Measurements from ENCODE around the gene KRTAP13-1.
A peak's percentile ranks its signal among the peaks of the same experiment; 100 is the strongest.

The KRTAP13-1 gene

DNA sequence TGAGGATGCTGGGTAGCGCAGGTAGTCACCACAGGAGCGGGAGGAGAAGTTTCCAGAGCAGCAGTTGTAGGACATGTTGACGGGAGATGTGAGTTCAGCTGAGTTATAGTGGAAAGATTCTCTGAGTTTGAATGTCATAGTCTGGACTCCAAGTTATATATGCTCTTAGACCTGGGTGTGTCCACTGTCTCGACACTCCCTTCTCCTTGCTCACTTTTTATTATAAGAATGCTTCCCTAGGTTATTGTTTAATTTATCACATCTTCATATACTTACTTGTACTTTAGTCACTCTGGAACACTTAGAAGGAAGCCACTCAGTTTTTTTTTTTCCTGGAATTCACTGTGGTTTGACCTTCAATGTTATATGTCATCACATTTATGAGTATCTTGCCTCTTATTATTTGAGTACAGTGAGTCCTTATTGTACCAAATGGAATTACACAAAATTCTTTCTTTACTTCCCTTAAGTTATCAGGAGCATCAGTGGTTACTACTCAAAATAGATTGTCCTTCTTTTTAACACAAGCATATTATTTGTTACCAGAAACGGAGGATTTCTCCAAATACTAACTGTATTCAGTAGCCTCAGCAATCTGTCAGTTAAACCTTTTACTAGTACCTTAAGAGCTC, 23.6 kb upstream of the KRTAP13-1 start, which contains the start of gene KRTAP13-2:
Gene KRTAP13-2 (minus strand): TSS at position 133 of the 632 bp plus-strand sequence. CDS start 58 bp downstream, at position 75.
- ChIA-PET POLR2A (ENCODE audit: low non-redundant PET) (no interaction called here), CTCF (interaction anchor here (0.6 kb wide), 1 partner anchor 37 kb away, joined by 3 read pairs; no protein-coding TSS in a partner anchor)
- TF ChIP-seq, protein P1, sequence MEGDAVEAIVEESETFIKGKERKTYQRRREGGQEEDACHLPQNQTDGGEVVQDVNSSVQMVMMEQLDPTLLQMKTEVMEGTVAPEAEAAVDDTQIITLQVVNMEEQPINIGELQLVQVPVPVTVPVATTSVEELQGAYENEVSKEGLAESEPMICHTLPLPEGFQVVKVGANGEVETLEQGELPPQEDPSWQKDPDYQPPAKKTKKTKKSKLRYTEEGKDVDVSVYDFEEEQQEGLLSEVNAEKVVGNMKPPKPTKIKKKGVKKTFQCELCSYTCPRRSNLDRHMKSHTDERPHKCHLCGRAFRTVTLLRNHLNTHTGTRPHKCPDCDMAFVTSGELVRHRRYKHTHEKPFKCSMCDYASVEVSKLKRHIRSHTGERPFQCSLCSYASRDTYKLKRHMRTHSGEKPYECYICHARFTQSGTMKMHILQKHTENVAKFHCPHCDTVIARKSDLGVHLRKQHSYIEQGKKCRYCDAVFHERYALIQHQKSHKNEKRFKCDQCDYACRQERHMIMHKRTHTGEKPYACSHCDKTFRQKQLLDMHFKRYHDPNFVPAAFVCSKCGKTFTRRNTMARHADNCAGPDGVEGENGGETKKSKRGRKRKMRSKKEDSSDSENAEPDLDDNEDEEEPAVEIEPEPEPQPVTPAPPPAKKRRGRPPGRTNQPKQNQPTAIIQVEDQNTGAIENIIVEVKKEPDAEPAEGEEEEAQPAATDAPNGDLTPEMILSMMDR (conservative IDR thresholded peaks at IDR 0.05; ENCODE audit: low read depth), result no peak
- no peak for DNase-seq (ENCODE audit: low spot score)
- no peak within 1 kb of the TSS for H3K27ac ChIP-seq

GRCh38 chr21:30382201-30382600, 13.6 kb upstream of the KRTAP13-1 start:
- POLR2A ChIA-PET (ENCODE audit: low non-redundant PET), result no interaction called here
- CTCF ChIA-PET, result no interaction called here
- TF ChIP-seq, protein P1 (conservative IDR thresholded peaks at IDR 0.05; ENCODE audit: low read depth), result no peak
- H3K27ac ChIP-seq, result no peak overlapping the region
- DNase-seq (ENCODE audit: low spot score), result no peak

- no peak overlapping the region for H3K27ac ChIP-seq
- ChIA-PET CTCF (interaction anchor here (0.6 to 0.7 kb wide), 2 partner anchors 30 to 49 kb away, joined by 3 read pairs; no protein-coding TSS in a partner anchor), POLR2A (ENCODE audit: low non-redundant PET) (no interaction called here)
- TF ChIP-seq, protein P1 (conservative IDR thresholded peaks at IDR 0.05; ENCODE audit: low read depth), result no peak
- no peak for DNase-seq (ENCODE audit: low spot score)
Observed at GRCh38 chr21:30391492-30392025, 4.3 kb upstream of the KRTAP13-1 start.

DNA sequence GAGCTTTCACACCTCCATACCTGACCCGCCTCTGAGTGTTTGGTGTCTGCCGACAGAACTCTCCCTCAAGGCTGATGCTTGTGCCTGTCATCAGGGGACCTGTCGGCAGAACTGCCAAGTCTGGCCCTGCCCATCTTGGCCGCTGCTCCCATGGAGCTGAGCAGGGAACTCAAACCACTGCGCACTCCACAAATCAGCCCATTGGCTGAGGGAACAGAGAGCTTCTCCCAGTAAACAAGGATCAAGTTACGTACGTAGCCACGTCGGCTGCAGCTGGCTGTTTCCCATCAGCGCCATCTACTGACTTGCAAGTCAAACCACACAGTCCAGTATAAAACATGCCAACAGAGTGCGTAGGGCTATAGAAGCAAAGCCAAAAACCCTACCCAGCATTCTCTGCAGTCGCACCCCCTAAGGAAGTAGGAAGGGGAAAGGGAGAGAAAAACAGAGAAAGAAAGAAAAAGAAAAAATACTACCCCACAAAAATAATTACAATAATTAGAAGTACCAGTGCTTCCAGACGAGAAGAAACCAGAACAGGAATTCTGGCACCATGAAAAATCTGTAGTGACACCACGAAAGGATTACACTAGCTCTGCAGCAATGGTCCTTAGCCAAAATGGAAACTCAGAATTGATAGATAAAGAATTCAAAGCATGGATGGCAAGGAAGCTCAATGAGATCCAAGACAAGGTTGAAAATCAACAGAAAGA, 13.1 kb downstream of the KRTAP13-1 start:
- DNase-seq (ENCODE audit: low spot score), result peak; percentile 23
- H3K27ac ChIP-seq, result no peak overlapping the region
- TF ChIP-seq, protein P1 (conservative IDR thresholded peaks at IDR 0.05; ENCODE audit: low read depth), result peak; percentile 57
- ChIA-PET CTCF (interaction anchor here (0.6 to 0.8 kb wide), 9 partner anchors 9 to 1203 kb away, joined by 3 to 6 read pairs (median 3); no protein-coding TSS in a partner anchor), POLR2A (ENCODE audit: low non-redundant PET) (no interaction called here)

DNA sequence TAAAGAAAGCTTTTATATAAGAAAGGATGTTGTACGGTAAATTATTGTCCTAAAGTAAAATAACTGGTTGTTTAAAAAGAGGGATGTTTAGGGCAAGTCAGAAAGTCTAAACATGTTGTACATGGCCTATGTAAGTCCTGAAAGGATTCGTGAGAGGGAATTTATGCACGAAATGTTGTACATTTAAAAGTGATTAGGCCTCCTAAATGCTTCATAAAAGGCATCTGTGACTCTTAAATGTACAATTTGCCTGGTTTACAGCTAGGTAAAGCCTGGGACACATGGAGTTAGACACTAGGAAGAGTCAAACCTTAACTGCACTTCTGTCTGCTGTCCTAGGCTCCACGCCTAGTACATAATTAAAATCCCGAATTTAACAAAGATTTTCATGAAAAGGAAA, 20.2 kb downstream of the KRTAP13-1 start:
- POLR2A ChIA-PET (ENCODE audit: low non-redundant PET), result no interaction called here
- TF ChIP-seq, protein P1 (conservative IDR thresholded peaks at IDR 0.05; ENCODE audit: low read depth), result no peak
- CTCF ChIA-PET, result interaction anchor here (0.6 to 0.7 kb wide), 2 partner anchors 9 to 399 kb away, joined by 3 read pairs; no protein-coding TSS in a partner anchor
- no peak overlapping the region for H3K27ac ChIP-seq
- no peak for DNase-seq (ENCODE audit: low spot score)

DNA sequence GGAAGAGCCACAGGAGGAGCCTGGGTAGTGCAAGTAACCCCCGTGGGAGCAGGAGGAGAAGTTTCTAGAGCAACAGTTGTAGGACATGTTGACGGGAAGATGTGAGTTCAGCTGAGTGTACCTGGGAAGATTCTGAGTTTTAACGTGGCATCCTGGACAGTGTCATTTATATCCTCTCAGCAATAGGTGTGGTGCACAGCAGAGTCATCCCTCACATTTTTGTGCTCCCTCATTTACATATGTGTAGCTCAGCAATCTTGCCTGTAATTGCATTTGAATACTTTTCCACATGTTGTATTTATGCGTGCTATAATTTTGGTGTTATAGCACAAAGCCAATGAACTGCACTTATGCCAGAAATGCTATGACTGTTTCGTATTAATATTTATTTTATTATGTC, 30.0 kb downstream of the KRTAP13-1 start, which contains the start of gene KRTAP13-3:
Gene KRTAP13-3 (minus strand): TSS at position 101 of the 400 bp plus-strand sequence. CDS start 14 bp downstream, at position 87.
- DNase-seq (ENCODE audit: low spot score), result no peak
- H3K27ac ChIP-seq, result no peak within 1 kb of the TSS
- TF ChIP-seq, protein P1 (conservative IDR thresholded peaks at IDR 0.05; ENCODE audit: low read depth), result no peak
- POLR2A ChIA-PET (ENCODE audit: low non-redundant PET), result no interaction called here
- CTCF ChIA-PET, result no interaction called here

All from RWPE1 (cell line).